NCI-H1694 (cell line): Measurements from ENCODE around the gene LSAMP.

Source experiments
- DNase-seq: peaks from one replicate; lab custom pipeline; 2025; lab: John Stamatoyannopoulos, UW

LSAMP gene

DNA sequence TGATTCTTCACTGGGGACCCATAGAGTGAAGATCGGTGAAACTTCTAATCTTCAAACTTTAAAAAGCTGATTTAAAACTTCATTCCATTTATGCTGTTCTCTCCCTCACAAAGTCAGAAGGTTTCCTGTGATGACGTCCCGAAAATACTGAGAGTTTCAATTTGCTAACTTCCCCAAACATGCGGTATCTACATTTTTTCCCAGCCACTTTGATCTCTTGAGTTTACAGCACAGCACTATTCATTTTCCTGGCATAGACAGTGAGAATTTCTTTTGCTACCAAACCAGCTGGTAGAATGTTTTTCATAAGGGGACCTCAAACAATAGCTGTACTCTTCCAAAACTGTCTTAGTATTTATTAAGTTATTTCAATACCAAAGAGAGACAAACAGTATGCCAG is 156.8 kb downstream of the LSAMP start:
- no peak for DNase-seq

DNA sequence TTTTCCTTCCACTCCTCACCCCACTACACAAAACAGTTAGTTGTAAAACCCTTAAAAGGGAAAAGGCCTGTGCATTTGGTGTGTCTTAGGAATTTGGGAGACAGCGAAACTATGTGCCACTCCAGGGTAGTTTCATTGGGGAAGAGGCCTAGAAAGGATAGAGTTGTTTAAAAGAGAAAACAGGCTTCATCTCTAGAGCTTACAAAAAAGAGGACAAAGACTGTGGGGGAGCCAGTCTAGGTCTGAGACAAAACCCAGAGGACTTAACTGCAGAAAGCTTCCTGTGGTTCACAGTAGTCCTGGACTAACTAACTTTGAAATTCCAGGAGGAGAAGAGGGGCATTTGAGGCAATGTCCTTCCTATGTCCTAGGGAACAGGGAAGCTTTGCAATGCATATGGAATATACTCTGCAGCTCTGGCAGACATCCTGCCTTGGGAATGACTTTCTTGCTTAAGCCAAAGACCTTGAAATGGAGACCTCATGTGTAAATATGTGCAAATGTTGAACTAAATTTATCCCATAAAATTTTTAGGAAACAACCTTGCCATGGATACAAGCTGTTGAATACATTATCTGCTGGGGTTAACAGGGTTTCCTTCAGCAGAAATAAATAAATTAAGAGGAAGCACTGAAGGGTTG is 159.4 kb downstream of the LSAMP start:
- DNase-seq, result no peak

DNA sequence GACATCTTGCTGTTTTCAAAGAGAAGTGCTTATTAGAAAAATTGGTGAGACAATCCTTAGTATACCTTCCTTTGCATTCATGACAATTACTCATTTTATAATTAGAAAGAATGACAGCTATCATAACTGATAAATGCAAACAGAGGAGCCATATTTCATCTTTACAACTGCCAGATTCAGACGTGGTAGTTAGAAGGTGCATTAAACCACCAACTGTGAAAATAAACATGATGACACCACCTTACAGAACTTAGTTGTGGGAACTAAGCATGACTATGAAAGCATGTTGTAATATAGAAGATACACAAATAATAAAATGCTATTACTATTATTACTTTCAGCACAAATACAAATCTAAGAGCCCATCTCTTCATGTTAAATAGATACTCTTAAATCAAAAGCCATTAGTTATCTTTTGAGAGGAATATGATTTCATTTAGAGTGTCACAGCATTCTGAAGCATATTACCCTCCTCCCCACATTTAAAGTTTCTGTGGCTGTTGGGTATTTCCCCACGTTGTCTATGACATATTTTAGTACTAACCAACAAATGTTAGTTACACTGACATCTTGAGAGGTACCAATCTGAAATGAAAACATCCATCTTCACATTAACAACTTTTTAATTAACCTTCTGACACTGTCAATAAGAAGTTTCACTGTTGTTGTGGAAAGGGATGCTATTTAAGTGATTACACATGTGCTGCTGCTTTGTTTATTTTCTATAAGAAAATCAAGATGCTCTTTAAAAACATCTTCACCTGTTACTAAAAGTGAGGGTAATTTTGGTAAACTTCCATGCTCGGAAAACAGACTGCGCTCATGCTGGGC is 163.8 kb downstream of the LSAMP start:
- DNase-seq, result no peak

DNA sequence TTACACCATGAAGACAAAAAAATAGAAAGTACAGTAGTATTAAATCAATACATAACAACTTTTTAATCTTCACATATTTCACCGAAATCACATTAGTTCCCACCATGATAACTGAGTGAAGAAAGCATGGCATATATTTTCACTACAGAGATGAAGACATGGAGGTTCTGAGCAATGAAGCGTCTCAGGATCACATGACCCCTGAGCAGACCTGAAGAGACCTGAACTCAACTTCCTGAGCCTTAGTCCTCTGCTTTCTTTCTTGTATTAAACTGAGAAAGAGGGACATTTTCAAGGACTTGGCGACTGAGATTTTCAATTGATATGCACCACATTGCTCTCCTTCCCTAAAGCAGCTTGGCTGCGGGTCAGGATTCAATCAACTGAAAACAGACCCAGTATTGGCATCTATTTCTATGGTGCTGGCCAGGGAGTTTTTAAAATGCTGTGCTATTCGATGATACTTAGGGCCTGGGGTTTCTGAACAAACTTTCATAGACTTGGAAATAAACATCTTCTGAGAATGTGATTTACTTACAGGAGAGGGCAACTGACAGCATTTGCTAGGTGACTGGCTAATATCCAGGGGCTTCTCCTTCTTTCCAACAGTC is 165.1 kb downstream of the LSAMP start:
- no peak for DNase-seq

DNA sequence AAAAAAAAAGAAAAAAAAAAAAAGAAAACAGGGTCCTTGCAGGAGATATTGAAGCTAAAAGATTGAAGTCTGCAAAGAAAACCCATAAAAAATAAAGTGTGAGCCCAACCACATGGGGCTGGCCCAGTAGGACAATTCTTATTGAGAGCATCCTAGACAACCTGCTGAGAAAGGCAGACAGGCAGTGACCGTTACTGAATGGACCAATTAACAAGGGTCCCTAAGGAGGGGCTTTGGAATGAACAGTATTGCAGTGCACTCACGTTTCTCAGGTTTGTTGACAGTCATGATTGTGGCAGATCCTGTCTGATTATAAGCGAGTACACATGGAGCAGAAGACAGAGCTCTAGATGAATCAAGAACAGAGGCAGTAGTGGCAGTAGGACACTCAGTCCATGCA is 168.6 kb downstream of the LSAMP start:
- no peak for DNase-seq

DNA sequence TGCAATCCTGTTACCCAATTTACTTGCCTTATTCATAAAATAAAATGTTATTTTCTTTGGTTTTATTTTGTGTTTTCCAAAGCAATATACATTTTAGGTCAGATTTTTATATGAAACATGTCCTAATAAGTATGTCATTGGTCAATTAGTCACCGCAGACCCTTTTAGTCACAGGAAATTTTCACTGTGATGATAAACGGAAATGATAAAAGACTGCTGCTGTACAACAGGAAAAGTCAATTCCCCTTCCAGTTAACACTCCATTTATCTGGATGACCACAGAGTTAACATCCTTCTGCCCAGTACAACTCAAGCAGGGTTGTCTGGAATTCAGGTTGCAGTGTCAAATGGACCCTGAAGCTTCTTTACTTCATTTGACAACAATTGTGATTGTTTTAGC is 175.2 kb downstream of the LSAMP start:
- no peak for DNase-seq

DNA sequence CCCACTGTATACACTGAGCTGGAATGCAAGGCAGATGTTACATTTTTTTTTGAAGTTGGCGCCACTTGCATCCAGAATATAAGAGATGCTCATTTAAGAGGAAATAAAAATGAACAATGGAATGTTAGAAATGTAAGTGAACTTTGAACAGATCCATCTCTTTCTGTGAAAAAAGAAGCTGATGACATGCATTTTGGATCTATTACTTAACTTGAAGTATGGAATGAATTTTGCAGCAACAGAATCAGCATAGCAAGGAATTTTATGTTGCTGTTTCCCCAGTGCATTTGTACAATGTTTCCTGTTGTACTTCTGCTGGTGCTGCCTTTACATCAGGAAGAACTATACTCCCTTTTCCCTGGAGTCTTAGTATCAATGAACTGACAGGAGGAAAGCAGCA is 178.2 kb downstream of the LSAMP start:
- no peak for DNase-seq

DNA sequence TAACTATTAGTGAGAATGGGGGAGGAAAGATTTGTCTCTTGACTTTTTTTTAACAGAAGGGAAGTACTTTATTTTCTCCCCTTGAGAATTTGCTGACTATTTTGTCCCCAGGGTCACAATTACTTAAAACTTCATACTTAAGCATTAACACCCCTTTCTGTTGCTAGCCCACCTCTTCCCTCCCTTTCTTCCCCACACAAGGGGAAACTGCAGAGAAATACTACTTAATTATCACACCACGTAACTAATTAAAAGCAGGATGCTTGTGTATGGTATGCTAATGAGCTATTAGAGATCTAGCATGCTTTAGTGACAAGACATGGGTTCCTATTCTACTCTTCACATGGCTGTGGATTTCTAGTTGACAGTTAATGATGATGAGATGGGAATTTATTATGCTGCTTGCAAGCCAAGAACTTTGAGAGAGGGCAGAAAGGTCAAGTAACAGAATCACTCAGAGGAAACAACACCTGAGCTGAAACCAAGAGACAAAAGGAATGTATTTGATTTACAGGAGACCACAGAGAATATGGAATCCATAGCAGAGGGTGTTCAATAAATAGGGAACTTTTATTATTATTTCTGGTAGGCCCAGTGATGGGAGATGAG is 179.2 kb downstream of the LSAMP start:
- DNase-seq, result no peak

DNA sequence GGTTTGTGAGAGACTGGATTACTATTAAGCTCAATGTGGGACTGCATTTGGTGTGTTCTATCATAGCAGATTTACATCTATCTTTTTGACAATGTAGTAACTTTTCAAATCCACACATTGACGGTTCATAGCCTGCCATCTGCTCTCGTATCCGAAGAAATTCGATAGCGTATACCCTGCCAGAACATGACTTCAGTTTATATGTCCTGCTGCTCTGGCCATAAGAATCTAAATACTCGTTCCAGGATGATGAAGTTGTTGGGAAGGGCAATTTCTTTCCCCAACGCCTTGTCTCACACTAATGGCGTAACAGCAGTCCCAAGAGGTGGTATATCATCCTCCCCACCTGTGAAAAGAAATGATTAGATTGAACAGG is 180.0 kb downstream of the LSAMP start:
- DNase-seq, result no peak

DNA sequence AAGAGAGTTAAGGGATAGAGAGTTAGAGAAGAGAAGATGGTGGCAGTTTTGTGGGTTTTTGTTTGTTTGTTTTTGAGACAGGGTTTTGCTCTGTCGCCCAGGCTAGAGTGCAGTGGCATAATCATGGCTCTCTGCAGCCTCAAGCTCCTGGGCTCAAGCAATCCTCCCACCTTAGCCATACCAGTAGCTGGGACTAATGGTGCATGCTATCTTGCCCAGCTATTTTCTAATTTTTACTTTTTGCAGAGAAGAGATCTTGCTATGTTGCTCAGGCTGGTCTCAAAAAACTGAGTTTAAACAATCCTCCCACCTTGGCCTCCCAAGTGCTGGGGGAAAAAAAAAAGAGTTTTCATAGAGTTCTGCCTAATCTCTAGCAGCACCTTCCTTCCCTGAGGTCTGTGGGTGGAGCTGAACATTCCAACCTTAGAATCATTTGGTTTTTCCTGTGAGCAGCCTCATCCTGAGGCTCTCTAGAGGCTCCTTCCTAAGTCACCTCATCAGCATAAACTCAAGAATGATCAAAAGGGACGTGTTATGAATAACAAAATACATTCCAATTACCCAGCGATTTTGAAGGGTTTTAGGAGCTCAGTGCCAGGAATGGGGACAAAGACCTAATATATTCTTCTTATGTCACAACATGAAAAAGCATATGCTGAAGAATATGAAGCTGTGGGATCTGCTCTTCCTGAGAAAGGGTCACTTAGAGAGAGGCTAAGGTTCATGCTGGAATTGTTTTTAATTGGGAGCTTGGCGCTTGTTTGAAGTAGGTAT is 180.6 kb downstream of the LSAMP start:
- DNase-seq, result no peak

DNA sequence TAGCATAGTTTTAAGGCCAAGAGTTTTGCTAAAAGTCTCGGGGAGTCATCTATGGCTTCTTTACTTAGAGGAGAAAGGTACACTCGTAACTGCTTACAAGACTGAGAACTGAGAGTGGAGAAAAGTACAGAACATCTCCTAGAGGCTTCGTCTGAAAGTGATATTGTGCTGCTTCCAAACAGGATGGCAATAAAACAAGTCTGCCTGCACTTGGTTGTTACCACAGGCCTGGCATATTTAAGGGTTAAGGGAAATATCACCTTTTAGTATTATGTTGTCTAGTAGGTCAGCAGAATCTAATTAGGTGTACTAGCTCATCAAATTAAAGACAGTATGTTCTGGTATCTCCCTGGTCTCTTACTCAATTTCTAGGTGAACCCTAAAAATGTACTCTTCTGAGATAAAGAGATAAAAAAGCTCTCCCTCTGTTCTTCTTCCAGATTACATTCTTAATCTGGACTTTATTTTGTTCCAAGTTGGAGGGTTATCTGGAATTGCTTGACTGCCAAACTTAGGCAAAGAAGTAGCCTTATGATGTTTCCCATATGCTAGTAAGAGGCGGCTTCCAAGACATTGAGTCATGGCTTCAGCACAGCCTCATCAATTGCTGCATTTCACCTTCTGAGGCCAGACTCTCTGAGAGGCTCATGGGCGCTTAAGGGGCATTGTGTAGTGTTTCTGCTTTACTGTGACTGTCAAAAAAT is 181.3 kb downstream of the LSAMP start:
- DNase-seq, result no peak

DNA sequence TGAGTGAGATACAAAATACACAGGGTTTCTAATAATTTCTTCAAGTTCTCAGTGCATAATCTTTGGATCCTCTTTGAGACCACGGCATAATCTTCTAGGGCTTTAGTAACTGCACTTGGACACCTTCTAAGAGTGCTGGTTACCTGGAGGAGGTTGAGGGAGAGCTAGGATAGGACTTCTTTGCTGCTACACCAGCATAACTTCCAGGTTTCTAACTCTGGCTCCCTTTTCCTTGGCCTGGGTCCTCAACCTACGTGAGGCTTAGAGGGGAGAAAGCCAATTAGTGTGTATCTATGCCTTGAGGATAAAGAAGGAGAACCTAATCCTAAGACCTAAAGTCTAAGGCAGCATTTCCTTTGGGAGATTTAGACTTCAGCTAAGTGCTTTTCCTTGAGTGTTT is 184.8 kb downstream of the LSAMP start:
- no peak for DNase-seq

DNA sequence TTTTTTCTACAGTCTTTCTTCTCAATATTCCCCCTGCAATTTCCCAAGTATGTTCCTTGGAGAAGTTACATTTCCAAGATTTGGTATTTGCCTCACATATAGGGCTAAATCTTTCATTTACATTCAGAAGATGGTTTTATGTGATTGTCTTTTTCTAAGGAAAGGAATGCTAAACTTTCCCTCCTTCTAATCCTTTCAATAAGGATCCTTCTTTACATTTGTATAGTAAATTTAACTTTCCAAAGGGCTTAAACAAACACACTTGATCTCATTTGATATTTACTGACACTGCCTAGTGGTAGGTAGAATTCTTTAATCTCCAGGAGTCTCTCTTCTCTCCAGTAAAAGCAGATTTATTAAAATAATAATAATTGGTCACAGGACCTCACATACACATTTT is 185.3 kb downstream of the LSAMP start:
- DNase-seq, result no peak

DNA sequence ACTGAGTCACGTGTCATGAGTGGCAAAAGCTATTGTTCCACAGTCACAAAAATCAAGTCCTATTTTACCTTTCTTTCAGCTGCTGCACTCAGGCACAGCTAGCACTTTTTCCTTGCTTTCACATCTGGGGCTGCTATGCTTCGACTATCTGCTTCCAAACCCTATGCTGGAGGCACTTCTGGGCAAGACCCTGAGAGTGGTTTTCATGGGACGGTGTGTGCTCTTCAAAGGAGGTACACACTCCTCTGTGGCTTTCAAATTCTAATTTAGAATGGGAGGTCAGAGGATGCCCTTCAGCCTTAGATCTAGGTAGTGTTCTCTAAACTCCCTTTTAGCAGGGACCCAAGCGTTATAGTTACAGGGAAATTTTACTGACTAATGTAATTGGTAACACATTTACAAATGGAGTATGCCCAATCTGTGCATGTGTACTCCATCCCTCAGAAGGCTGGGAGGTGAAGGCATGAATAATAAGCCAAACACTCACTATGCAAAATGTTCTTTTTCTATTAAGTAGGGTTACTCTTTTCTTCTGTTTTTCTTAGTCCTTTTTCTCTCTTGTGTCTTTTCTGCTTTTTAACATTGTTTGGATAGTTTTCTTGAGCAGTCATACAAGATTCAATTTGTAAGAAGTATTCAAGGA is 188.3 kb downstream of the LSAMP start:
- DNase-seq, result no peak

DNA sequence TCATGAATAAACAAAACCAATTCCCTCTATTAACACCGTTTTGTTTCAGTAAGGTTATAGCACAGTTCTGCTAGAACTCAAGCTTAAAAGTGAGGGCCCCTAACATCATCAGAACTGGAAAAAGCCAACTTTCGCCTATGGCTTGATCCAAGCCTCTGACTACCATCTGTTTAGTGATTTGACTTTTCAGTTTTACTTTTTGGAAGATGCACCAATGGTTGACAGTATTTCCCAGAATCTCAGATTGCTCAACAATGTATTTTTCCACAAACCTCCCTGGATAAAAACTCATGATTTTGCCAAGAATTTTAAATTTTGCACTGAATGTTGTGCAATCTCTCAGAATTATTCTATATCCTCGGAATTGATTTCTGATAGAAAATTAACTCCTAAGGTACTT is 190.7 kb downstream of the LSAMP start:
- no peak for DNase-seq

DNA sequence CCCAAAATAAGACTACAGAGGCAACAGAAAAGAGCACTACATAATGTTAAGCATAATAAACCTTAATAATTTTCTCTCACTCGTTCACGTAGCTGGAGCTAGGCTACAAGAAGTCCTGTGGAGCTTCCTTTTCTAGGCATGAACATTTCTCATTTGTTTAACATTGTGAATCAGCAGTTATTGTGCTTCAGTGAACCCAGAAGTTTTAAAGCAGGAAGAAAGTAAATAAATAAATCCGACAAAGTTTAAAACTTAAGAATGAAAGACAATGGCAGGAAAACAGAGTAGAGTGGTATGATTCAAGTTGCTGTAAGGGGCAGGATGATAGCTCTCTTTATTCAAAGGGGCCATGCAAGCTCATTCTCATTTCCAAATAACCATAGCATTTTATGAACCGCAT is 191.8 kb downstream of the LSAMP start:
- DNase-seq, result no peak

DNA sequence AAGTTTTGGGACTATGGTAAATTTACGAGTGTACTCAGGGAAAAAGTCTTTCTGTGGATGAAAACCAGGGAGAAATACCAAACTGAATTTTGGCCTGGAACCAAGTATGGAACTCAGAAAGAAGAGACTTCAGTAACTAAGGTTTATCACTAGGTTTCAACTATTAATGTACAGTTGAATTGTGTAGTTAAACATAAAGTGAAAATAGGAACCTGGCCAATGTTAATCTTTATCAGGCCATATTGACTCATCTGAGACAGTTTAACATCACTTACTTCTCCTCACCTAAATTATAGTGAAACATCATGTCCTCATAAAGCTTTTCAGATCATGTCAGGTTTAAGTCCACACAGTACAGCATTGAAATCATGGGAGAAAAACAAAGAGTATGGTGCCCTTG is 197.7 kb downstream of the LSAMP start:
- no peak for DNase-seq

DNA sequence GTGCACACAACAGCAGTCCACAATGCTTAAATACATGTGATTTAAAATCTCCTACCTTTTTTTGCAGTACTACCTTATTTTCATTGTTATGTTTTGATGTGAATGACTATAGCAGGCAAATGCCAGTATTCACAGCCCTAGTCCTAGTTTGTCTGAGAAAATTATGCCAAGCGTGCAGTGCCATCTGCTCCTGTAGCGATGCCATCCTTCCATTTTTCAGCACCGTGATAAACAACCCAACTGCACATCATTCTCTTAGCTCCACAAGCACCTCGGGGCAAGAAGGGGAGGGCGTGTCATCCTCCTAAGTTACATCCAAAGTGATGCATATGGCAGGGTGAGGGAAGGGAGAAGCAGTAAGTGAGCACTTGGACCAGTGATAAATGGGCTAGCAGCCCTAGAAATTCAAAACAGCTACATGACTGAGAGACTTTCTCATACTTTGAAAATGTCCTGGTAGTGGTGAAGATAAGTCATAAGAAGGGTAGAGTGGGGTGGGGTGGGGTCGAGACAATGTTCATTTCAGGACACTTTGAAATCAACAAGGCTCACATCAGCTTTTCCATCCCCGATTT is 198.8 kb downstream of the LSAMP start:
- DNase-seq, result peak; percentile 90

DNA sequence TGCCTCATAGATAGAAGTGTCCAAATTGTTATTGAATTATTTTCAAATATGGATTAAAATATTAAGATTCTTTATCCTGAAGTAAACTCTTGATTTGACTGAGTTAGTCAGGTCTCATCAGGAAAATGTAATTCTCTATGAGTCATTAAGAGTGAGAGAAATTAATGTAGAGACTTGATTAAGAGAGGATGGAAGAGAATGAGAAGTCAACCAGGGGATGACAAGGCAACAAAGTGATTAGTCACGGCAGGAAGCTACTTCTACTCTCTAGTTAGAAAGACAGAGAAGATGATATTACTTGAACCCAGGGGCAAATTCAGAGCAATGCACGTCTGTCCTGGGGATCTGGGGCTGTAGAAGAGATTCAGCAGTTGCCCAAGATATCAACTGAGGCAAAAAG is 202.5 kb downstream of the LSAMP start:
- DNase-seq, result no peak

DNA sequence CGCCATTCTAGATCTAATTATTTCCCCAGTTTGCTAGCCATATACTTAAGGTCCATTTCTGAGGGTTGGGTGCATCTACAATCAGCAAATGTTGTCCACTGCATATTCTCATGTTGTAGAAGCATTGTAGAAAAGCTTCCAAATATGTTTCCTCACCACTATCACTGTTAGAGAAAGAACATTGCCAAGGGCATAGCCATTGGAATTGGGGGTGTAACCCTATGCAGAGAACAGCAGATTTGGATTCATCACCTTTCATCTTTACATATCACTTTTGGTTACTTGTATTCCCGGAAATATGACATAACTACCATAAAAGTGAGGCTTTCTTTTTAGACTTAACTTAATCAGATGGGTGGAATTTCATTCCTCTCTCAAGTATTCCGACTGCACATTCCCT is 203.6 kb downstream of the LSAMP start:
- no peak for DNase-seq

DNA sequence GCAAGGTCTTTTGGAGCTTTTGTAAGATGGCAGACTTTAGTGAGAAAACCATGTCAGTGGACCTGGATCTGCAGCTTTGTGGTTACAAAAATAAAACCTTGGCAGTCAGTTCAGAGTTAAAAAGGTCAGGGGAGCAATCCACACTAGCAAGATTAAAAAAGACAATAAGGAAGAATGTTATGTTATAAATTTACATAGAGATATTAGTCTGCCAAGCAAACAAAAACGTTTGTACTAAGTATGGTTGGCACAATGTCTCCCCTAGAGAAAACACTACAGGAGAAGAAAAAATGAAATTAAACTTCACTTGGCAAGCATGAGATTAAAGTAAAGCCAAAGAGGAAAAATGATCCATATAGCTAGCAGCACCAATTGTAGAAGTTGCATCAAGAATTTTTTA is 205.0 kb downstream of the LSAMP start:
- no peak for DNase-seq
